Kidney tubule cell (primary cell): ENCODE results near the gene MAD2L1BP.
"Not testable (repeated sequence)": the region's sequence is repeated elsewhere in the genome, so short reads cannot be mapped to it uniquely, and the experiment has no call there.

Experiments
- DNase-seq: peaks from one replicate; pipeline ENCODE4 v3.0.0-alpha.2; 2018; ENCODE audit warnings: low spot score

The MAD2L1BP gene, protein sequence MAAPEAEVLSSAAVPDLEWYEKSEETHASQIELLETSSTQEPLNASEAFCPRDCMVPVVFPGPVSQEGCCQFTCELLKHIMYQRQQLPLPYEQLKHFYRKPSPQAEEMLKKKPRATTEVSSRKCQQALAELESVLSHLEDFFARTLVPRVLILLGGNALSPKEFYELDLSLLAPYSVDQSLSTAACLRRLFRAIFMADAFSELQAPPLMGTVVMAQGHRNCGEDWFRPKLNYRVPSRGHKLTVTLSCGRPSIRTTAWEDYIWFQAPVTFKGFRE

DNA sequence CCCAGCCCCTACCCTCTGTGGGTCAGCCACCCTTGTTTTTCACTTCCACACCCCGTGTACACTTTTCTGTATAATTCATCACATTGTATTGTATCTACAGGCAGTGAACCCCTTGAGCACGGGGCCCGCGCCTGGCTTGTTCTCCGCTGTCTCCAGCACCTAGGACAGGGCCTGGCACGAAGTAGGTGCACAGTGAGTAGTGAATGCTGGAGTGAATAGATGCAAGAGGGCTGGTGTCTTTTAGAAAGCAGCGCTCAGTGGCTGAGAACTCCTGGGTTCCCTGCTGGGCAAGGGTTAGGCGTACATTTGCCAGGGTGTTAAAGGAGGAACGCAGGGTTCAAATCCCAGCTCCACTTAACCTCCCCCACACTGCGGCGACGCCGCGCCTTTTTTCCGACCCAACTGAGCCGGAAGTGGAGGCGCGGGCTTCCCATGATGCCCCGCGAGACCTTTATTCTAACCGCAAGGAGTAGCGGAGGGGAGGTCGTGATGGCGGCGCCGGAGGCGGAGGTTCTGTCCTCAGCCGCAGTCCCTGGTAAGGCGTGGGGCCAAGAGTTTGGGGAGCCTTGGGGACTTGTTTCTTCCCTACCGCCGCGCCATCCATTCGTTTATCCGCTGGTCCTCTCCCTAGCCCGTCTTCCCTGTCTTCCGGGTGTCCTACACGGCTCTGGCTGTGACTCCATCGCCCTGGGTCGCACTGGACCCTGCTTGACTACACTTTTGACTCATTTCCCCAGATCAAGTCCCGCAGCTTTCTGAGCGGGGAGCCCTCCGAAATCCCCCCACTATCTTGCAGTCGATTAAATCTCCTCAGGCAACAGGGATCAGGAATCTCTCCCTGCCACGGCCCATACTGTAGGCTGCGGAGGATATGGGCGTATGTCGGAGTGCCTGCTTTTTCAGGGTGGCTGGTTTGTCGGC is at the start of gene MAD2L1BP:
Gene MAD2L1BP, plus strand, starts transcription at position 454 of the 921 bp plus-strand sequence. Its CDS starts 36 bp downstream, at position 490.
- DNase-seq = peak; percentile 76

GRCh38 chr6:43588194-43588593 is 47.4 kb upstream of the MAD2L1BP start:
- DNase-seq = no peak

DNA sequence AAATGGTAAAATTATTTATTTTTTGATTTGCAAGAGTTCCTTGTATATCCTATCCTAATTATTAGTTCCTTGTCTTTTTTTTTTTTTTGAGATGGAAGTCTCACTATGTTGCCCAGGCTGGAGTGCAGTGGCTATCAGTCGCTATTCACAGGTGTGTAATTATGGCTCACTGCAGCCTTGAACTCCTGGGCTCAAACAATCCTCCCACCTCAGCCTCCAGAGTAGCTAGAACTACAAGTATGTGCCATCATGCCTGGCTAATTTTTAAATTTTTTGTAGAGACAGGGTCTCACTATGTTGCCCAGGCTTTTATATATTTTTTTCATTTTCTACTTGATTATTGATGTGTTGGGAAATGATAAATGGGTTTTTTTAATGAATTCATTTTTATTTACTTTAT is 46.1 kb upstream of the MAD2L1BP start:
- not testable (repeated sequence) for DNase-seq

DNA sequence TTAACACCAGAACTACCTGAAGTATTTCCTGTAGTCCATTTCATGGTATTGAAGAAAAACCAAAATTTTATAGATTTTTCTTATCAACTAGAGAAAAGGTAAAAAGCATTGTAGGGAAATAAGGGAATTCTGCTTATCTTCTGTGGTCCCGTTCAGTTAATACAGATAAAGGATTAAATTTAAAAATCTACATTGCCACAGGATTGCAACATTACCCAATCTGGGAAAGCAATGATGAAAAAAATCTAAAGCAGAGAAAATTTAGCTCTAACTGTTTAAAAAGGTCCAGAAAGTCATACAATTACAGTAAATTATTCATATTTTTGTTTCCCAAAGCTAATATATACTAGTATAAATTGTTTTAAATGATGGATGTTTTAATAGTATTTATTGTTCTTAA is 41.7 kb upstream of the MAD2L1BP start:
- DNase-seq = no peak

GRCh38 chr6:43600595-43600994 is 35.0 kb upstream of the MAD2L1BP start:
- no peak for DNase-seq

DNA sequence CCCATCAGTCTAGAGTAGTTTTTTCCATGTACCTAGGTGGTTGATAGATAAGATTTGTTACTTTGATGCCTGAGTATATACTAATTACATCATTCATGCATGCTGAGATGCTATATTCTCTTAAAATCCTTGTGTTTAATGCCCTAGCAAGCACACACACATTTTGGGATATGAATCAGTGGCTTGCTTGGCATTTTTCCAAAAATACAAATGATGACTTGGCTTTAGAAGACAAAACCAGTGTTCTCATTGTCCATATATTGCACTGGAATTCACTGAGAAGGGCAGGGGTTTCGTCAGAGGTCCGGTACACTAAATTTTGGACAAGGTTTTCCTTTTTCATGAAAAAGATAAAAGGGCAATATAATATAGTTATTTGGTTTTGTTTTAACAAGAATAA is 31.5 kb upstream of the MAD2L1BP start:
- peak; percentile 60 for DNase-seq

DNA sequence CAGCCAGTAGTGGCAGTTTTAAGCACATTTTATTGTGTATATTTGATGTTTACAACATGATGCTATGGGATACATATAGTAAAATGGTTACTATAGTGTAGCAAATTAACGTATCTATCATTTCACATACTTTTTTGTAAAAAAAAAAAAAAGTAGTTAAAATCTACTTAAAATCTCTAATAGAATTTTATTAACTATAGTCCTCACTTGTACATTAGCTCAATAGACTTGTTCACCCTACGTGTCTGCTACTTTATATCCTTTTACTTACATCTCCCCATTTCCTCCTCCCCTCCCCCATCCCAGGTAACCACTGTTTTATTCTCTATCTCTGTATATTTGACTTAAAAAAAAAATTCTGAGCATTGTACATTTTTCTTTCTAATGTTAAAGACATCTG is 29.6 kb upstream of the MAD2L1BP start:
- DNase-seq = no peak

GRCh38 chr6:43608310-43608763 is 27.3 kb upstream of the MAD2L1BP start:
- DNase-seq = peak; percentile 70

DNA sequence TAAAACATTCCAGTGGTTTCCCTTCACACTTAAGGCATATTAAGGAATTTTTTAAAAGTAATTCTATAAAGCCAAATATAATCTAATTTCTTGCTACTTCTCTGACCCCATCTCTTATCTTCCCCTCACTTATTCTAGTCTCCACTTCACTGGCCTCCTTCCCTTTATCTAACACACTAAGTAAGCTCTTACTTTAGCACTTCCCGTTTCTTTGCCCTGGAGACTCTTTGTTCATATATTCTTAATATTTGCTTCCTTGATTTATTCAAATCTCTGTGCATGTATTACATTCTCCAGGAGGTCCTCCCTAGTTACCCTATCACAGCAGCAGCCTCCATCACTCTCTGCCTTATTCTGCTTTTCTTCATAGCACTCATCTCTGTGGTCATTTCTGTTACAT is 26.8 kb upstream of the MAD2L1BP start:
- no peak for DNase-seq

- DNase-seq = no peak
Observed at GRCh38 chr6:43609402-43609801, 26.2 kb upstream of the MAD2L1BP start.

- DNase-seq = no peak
Observed at GRCh38 chr6:43610431-43610830, 25.2 kb upstream of the MAD2L1BP start.

- no peak for DNase-seq
Observed at GRCh38 chr6:43613721-43614395, 21.8 kb upstream of the MAD2L1BP start.

- DNase-seq = no peak
Observed at GRCh38 chr6:43614396-43614730, 21.3 kb upstream of the MAD2L1BP start.

DNA sequence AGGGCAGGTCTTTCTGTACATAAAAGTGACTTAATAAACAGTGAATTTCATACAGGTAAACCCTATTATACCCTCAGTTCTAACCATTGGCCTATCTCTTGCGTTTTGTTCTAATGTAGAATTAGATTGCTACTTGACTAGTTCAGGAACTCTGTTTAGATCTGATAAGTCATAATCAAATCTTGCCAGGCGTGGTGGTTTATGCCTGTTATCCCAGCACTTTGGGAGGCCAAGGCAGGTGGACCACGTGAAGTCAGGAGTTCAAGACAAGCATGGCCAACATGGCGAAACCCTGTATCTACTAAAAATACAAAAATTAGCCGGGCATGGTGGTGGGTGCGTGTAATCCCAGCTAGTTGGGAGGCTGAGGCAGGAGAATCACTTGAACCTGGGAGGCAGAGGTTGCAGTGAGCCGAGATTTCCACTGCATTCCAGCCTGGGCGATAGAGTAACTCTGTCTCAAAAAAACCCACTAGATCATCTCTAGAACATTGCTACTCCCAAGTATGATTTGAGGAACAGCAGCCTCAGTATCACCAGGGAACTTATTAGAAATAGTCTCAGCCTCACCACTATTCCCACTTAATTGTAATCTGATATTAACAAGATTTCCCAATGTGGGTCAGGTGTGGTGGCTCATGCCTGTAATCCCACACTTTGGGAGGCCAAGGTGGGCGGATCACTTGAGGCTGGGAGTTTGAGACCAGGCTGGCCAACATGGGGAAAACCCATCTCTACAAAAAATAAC is 18.7 kb upstream of the MAD2L1BP start:
- DNase-seq = no peak

DNA sequence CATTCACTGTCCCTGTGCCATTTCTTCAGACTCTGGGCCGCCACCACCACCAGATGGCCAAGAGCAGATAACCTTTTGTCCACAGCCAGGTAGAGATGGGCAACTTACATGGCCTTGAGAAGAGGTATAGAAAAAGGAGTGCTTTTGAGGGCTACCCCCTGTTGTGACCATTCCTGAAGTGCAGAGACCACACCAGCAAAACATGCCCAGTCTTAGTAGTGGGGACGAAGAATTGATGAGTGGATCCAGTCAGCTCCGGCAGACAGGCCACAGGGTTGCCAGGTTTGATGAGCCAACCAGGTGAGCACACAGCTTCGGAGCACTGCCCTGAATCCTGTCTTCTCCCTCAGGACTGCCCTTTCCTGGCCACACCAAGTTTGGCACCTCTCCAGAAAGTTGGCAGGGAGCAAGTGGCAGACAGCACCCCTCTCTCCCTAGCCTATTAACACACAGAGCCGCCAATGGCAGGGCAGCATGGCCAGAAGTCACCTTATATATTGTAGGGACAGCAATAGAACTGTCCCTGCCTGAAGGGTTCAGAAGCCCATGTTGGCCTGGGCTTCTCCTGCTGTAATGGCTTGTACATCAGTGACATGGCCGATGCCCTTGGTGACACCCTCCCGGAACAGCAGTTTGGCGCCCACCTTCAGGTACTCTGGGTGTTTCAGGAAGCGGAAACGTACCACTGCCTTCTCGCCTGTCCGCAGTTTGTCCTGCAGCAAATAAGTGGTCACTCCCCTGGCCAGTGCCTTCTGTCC is 14.4 kb upstream of the MAD2L1BP start:
- DNase-seq = no peak

DNA sequence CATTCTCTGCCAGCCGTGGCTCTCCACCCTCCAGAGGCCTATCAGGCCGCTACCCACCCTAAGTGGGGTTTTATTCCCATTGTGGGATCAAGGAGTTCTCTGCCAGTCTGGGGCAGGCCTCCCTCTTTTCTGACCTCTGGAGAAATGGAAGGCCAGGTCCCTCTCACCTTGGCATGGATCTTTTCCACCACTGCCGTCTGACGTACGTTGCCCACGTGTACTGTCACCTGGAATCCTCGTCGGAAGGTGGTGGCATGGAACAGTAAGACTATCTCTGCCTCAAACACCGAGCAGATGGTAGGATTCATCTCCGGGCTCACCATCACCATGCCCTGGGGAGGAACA is 13.8 kb upstream of the MAD2L1BP start:
- no peak for DNase-seq

GRCh38 chr6:43622541-43622940 is 13.1 kb upstream of the MAD2L1BP start:
- no peak for DNase-seq

DNA sequence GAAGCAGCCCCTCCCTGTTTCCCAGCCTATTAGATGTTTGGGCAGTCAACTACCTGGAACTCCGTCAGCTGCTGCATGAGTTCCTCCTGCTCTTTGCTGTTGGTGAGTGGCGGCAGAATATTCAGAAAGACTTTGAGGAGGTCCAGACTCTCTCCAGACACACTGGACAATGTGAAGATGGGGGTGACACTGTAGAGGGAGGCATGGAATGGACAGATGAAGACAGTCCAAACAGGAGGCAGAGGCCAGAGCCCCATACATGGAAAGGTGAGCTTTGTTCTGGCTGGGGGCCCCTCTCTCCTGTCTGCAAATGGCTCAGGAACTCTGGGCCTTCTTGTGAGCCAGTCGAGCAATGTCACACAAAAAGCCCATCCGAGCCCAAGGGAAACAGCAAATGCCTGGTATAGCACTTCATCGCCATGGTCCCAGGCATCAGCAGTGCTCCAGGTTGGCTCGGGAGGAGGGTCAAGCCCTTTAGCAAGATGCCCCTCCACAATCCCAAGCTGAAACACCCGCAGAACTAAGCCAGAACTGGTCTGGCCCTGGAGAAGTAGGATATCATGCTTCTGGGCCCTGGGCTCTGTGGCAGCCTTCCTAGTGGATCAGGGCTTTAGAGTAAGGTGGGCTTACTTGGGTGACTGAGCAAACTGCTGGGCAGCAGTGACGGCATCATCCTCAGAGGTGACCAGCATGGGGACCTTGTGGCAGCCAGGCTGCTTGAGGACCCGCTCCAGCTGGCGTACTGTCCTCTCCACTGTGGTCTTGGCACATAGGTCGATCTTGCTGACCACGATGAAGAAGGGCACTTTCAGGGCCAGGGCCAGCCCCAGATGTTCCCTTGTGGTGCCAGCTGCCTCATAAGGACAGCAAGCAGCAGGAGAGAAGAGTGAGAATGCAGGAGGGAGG is 11.5 kb upstream of the MAD2L1BP start:
- no peak for DNase-seq

DNA sequence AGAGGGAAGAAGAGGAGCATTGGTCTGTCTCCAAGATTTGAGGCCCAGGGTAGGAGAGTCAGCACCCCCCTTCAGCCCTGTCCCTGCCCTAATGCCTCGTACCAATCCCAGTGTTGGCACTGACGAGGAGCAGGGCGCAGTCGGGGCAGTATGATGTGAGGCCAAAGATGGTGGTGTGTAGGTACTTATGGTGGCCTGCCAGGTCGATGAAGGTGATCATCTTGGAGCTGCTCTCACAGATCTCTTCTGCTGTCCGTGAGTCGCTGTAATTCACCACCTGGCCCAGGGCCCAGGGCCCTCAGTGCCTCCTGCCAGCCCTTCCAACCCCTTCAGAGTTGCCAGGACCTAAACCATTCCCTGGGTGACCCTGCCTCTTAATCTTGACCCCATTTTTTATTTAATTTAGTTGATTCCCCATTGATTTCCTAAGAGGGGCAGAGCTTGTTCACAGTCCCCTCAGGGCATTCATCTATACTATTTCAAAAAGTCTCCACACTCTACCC is 10.8 kb upstream of the MAD2L1BP start:
- DNase-seq = no peak

DNA sequence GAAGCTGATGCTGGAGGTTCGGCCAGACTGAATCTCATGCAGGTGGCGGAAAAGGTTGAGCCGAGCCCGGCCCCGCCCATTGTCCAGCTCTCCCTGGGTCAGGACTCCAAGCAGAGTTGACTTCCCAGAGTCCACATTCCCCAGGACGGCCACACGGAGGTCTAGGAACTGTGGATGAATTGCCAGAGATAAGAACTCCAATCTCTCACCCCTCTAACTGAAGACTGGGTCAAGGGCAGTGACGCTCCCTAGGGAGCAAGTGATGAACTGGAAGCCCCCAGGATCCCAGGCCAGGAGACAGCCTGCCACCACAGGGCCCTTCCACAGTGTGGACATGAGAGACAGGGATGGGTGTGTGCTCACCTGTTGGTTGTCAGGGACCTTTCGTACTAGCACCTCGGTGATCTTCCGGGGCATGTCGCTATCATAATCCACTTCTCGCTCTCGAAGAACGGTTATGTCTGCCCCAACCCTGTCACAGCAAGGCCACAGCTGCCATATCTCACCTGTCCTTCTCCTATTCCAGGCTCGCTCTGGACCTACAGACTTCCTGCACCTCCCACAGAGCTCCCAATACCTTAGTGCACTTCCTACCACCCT is 10.1 kb upstream of the MAD2L1BP start:
- DNase-seq = no peak
